Central memory CD4-positive, alpha-beta T cell (primary cell): ENCODE results near the gene STOX1.
"Not testable (repeated sequence)": the region's sequence is repeated elsewhere in the genome, so short reads cannot be mapped to it uniquely, and the experiment has no call there.

Experiments used
- DNase-seq: peaks from one replicate; pipeline ENCODE4 v3.0.0; 2022

Gene STOX1

DNA sequence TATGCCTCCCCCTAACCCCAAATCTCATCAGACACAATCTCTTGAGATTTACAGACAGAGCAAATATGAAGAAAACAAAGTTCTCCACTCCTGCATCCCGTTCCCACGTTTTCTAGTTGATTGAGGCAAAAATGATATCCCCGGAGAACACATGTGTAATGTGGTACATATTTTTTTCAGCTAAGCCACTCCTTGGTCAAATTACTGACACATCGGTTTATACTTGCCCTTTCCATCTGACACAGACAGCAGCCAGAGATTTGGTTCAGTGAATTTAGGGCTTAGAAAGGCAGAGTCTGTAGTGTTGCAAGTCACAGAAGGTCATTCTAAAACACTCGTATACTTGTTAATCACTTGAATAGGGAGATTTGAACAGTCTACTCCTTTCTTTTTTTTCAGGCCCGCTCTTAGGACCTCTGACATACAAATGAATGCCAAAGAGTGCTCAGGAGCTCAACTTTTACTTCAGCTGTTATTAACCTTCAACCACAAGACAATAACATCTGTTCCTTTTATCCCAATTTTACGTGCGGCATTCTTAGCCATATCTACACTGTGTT is 71.9 kb downstream of the STOX1 start:
- DNase-seq, result no peak

DNA sequence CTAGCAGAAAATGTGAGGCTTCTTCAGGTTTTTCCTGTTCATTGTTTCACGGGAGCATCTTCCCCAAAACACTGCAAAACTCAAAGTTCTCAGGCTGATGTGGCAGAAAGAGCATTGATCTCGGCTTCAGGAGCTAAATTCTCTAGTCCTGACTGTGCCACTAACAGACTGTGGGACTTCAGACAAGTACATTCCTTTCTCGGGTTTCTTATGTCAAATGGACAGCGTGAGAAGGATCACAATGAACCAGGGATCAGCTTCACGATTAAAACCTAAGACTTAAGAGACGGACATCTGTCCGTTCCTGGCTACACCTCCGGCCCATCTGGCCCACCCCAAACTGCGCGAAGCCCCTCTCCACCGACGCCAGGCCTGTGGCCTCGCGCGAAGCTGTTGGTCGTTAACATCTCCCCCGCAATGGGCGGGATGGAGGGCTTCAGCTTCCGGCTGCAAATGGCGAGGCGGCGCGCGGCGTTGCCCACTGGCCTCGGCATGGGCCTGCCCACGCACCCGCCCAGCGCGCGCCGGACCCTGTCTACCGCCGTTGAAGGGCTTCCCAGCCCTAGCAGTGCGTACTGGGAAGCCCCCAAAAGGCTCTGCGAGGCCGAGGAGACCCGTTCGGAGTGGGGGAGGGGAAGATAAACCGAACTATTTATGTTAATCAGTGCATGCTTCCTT is 73.2 kb downstream of the STOX1 start:
- no peak for DNase-seq

DNA sequence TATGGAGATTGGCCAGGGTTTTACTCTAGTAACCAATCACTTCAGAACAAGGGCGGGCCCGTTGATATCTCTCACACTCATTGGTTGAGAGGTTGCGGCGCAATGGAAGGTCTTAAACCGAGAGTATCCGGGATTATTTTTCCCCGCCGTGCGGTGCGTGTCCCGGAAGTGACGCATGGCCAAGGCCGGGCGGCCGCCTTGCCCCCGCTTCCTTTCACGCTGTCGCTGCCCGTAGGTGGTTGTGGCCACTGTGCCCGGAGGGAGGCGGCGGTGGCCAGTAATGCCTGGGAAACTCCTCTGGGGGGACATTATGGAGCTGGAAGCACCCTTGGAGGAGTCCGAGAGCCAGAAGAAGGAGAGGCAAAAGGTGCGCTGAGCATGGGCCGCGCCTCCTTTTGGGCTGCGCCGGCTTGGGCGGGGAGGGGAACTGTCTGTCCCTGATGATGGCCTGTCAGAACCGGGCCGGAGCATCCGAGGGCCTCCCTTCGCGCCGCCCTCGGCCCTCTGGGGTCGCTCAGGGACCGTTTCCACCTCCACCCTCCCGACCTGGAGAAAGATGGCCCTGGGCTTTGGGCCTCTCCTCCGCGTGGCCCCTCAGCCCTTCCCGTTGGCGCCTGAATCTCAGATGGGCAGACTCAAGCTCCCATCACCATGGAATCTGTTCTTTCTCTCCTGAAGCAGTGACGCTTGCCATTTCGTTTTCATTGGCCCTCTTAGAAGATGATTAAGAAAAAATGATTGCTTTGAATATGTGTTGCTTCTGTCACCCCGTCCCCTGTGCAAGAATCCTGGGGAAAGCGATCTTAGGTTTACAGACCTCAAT is 74.0 kb downstream of the STOX1 start, which contains the start of gene DDX50:
TSS of gene DDX50 (plus strand) at position 211 of the 823 bp plus-strand sequence. CDS start at position 281, 70 bp downstream.
- DNase-seq, result peak; percentile 96

DNA sequence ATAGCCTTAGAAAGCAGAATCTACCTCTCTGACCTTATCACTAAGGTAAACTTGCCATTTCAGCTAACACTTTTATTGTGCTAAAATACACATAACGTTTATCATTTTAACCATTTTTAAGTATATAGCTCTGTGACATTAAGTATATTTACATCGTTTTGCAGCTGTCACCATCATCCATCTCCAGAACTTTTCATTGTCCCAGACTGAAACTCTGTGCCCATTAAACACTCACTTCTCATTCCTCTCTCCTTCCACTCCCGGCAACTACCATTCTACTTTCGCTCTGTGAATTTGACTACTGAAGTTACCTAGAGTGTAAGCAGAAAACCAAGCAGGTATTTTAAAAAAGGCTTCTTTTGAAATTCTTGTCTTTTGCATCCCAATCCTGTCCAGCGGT is 75.1 kb downstream of the STOX1 start:
- no peak for DNase-seq

DNA sequence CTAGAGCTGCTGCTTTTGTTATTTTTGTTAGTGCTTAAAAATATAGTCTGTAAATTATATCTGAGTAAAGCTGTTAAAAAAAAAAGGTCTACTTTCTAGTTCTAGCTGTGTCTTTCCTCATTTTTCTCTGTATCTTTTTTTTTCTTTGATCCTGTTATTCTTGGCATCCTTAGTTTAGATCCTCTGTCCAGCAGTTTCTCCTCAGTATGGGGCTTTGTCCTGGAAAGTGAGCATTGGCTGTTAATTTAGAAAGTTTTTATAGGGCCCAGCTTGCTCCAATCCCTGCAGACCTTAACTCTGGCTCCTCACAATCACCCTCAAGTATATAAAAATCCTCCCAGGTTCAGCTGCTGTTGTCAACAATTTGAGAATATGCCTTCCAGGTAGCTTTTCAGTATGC is 97.3 kb downstream of the STOX1 start:
- no peak for DNase-seq

DNA sequence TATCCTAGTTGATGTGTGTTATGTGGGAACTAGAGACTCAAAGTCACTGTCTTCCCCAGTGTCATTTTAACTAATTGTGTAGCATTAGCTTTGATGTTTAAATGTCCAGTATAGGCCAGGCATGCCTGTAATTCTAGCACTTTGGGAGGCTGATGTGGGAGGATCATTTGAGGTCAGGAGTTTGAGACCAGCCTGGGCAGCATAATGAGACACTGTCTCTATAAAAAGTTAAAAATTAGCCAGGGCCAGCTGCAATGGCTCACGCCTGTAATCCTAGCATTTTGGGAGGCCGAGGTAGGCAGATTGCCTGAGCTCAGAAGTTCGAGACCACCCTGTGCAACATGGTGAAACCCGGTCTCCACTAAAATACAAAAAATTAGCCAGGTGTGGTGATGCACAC is 98.2 kb downstream of the STOX1 start:
- DNase-seq, result no peak

DNA sequence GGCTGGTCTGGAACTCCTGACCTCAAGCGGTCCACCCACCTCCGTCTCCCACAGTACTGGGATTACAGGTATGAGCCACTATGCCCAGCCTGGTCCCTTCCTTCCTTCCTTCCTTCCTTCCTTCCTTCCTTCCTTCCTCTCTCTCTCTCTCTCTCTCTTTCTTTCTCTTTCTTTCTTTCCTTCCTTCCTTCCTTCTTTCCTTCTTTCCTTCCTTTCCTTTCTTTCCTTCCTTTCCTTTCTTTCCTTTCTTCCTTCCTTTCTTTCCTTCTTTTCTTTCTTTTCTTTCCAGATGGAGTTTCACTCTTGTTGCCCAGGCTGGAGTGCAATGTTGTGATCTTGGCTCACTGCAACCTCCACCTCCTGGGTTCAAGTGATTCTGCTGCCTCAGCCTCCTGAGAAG is 101.8 kb downstream of the STOX1 start:
- not testable (repeated sequence) for DNase-seq

DNA sequence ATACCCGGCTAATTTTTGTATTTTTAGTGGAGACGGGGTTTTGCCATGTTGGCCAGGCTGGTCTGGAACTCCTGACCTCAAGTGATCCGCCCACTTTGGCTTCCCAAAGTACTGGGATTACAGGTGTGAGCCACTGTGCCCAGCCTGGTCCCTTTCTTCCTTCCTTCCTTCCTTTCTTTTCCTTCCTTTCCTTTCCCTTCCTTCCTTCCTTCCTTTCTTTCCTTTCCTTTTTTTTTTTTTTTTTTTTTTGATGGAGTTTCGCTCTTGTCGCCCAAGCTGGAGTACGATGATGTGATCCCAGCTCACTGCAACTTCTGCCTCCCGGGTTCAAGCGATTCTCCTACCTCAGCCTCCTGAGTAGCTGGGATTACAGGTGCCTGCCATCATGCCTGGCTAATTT is 102.6 kb downstream of the STOX1 start:
- DNase-seq, result not testable (repeated sequence)

DNA sequence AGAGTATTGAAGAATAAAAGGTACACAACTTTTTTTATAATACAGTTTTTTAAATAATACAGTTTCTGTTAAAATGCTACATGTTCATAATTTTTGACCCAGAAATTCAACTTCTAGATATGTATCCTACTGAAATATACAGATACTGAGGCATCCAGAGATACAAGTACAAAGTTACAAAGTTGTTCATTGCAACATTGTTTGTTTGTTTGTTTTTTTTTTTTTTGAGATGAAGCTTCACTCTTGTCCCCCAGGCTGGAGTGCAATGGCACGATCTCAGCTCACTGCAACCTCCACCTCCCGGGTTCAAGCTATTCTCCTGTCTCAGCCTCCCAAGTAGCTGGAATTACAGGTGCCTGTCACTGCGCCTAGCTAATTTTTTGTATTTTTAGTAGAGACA is 105.5 kb downstream of the STOX1 start:
- DNase-seq, result not testable (repeated sequence)

DNA sequence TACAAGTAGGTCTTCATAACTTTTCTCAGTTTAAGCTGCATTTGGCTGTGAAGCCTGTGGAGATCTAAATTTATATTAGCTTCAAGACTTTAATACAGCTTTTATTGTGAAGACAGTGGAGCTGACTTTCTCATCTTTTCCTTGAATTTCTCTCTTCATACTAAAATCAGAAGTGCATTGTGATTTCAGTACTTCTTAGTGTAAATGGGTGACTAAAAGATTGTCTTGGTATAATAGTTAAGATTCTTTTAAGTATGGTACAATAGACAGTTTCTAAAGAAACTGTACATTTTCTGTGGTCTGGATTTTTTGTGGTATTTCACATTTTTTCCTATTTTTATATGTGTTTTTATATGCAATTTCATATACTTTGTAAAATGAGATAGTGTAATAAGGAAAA is 107.7 kb downstream of the STOX1 start:
- no peak for DNase-seq

DNA sequence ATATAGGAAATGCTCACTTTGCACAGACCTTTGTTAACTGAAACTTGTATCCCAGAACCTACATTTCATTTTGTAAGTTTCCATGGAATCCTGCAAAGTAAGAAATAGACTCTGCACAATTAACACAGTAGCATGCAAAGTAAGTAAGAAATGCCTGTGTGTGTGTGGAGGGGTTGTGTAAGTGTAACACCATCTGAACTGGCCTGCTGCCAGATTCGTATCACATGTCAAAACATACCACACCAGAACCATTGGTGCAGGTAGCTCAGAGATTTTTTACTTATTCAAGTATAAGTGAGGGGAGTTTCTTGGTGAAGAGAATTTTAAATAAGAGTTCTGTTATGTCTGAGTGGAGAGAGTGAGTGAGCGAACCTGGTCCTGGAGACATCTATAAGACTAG is 110.8 kb downstream of the STOX1 start:
- DNase-seq, result no peak

DNA sequence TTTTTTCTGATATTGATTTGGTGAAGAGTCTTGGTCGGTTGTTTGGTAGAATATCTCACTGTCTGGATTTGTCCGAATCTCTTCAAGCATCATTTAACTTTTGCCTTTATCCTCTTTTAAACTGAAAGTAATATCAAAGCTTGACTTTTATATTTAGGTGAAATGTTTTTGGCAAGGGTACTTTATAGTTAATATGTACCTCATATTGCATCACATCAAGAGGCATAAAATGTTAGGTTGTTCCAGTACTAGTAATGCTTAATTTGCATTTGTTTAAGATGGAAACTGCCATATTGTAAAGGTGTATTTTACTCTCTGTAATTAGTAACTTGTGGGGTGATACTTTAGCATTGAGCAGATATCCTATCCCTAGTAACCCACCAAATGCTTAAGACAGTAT is 111.6 kb downstream of the STOX1 start:
- no peak for DNase-seq

DNA sequence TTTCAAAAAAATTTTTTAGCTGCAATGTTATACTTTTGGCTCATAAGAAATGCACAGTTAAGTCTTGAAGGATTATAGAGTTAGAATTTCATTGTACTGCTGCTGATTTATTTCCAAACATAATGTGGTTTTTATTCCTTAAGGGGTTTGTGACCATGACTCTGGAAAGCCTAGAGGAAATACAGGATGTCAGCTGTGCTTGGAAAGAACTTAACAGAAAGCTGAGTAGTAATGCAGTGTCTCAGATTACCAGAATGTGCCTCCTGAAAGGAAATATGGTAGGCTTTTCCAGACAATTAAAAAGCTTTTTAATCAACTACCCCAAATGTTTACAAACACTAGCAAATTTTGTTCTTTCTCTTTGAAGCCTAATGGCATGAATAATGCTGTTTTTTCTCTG is 113.6 kb downstream of the STOX1 start:
- DNase-seq, result not testable (repeated sequence)
